ENCODE data around the gene CD70. TPM values are rescaled to one million over a fixed set of nuclear protein-coding genes. Genes with fewer than 3 reads are reported as not detected.
"Not testable (repeated sequence)": the region's sequence is repeated elsewhere in the genome, so short reads cannot be mapped to it uniquely, and the experiment has no call there.

Gene CD70
- total RNA-seq, 4 donors from 2014 or later, result 0.52 to 0.84 TPM; not detected in 2

DNA sequence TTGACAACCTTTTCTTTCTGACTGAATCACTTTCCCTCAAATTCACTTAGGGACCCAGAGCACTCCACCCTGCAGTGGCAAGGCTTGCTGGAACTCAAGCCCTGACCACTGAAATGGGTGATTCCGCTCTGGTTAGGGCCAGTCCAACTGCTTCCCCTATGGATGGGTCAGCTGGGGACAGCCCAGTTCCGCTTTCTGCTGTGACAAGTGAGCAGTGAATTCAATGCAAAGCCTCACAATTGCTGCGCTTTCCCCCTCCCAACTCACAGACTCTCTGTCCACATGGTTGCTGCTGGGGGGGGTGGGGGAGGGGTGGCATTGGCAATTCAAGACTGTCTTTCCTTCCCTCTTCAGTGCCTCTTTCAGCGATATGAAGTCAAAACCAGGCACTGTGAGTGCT is 18.7 kb downstream of the CD70 start:
- Histone ChIP-seq H3K27me3 (peaks cover 0 to 47% (median 0%) of the 10 kb centered on the region in 4 donors), H3K9me3 (peaks cover 0 to 12% (median 10%) of the 10 kb centered on the region in 4 donors), H3K4me3 (no peak overlapping the region), H3K36me3 (no peaks in the 10 kb centered on the region), H3K27ac (replicated peaks in 1 of 4) (no peak overlapping the region), H3K4me1 (no peaks in the 10 kb centered on the region)
- no peak for DNase-seq (ENCODE audit: extremely low spot score)
- 40% methylated on average over 4 of the region's 4 CpGs for WGBS
- TF ChIP-seq POLR2AphosphoS5 (IDR thresholded peaks at IDR 0.05), result no peak
- TF ChIP-seq, protein P1, sequence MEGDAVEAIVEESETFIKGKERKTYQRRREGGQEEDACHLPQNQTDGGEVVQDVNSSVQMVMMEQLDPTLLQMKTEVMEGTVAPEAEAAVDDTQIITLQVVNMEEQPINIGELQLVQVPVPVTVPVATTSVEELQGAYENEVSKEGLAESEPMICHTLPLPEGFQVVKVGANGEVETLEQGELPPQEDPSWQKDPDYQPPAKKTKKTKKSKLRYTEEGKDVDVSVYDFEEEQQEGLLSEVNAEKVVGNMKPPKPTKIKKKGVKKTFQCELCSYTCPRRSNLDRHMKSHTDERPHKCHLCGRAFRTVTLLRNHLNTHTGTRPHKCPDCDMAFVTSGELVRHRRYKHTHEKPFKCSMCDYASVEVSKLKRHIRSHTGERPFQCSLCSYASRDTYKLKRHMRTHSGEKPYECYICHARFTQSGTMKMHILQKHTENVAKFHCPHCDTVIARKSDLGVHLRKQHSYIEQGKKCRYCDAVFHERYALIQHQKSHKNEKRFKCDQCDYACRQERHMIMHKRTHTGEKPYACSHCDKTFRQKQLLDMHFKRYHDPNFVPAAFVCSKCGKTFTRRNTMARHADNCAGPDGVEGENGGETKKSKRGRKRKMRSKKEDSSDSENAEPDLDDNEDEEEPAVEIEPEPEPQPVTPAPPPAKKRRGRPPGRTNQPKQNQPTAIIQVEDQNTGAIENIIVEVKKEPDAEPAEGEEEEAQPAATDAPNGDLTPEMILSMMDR (IDR thresholded peaks at IDR 0.05), result no peak
- no peak for TF ChIP-seq EP300 (IDR thresholded peaks at IDR 0.05)
- TF ChIP-seq POLR2A (IDR thresholded peaks at IDR 0.05; ENCODE audit: low read depth), result no peak
- intact Hi-C loops (cut with DNase I), result no loop called here

GRCh38 chr19:6571167-6571566 is 19.8 kb downstream of the CD70 start:
- no peaks in the 10 kb centered on the region for H3K4me1 ChIP-seq
- no peak overlapping the region for H3K4me3 ChIP-seq
- DNase-seq (ENCODE audit: extremely low spot score), result no peak
- peaks cover 0 to 12% (median 10%) of the 10 kb centered on the region in 4 donors for H3K9me3 ChIP-seq
- H3K27me3 ChIP-seq, result peaks cover 0 to 47% (median 0%) of the 10 kb centered on the region in 4 donors
- H3K36me3 ChIP-seq, result no peaks in the 10 kb centered on the region
- H3K27ac ChIP-seq (replicated peaks in 1 of 4), result no peak overlapping the region
- TF ChIP-seq POLR2A (IDR thresholded peaks at IDR 0.05; ENCODE audit: low read depth), result no peak
- TF ChIP-seq, protein P1 (IDR thresholded peaks at IDR 0.05), result no peak
- TF ChIP-seq POLR2AphosphoS5 (IDR thresholded peaks at IDR 0.05), result no peak
- no peak for TF ChIP-seq EP300 (IDR thresholded peaks at IDR 0.05)
- intact Hi-C loops (cut with DNase I), result no loop called here

- intact Hi-C loops (cut with DNase I), result no loop called here
- no peak overlapping the region for H3K27ac ChIP-seq (replicated peaks in 1 of 4)
- H3K4me1 ChIP-seq, result no peaks in the 10 kb centered on the region
- WGBS, result 84% methylated on average over 3 of the region's 3 CpGs
- peaks cover 0 to 12% (median 10%) of the 10 kb centered on the region in 4 donors for H3K9me3 ChIP-seq
- H3K36me3 ChIP-seq, result no peaks in the 10 kb centered on the region
- no peak for DNase-seq (ENCODE audit: extremely low spot score)
- H3K4me3 ChIP-seq, result no peak overlapping the region
- TF ChIP-seq POLR2AphosphoS5 (IDR thresholded peaks at IDR 0.05) (no peak), POLR2A (IDR thresholded peaks at IDR 0.05; ENCODE audit: low read depth) (no peak), EP300 (IDR thresholded peaks at IDR 0.05) (no peak)
- TF ChIP-seq, protein P1 (IDR thresholded peaks at IDR 0.05), result no peak
- peaks cover 0 to 47% (median 0%) of the 10 kb centered on the region in 4 donors for H3K27me3 ChIP-seq
These were observed 20.2 kb downstream of the CD70 start for GRCh38 chr19:6570764-6571163.

DNA sequence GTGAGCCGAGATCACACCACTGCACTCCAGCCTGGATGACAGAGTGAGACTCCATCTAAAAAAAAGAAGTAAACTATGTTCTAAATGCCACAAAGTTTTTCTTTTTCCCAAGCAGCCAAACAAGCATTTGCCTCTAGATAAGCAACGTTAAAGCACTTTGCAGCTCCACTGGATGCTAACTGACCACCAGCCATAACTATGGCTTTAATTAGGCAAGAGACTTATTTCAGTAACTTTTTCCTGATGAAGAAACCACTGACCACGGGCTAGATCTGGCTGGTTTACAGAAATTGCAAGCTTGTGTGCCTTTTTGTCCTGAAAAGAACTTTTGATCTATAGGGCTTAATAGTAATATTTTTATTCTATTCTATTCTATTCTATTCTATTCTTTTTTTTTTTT is 22.1 kb downstream of the CD70 start:
- Histone ChIP-seq H3K27ac (replicated peaks in 1 of 4) (no peak overlapping the region), H3K27me3 (peaks cover 0 to 47% (median 0%) of the 10 kb centered on the region in 4 donors), H3K9me3 (peaks cover 0 to 21% (median 18%) of the 10 kb centered on the region in 4 donors), H3K4me3 (no peak overlapping the region), H3K4me1 (no peaks in the 10 kb centered on the region), H3K36me3 (no peaks in the 10 kb centered on the region)
- 57% methylated on average over 3 of the region's 3 CpGs for WGBS
- intact Hi-C loops (cut with DNase I), result no loop called here
- DNase-seq (ENCODE audit: extremely low spot score), result no peak
- TF ChIP-seq POLR2AphosphoS5 (IDR thresholded peaks at IDR 0.05) (no peak), POLR2A (IDR thresholded peaks at IDR 0.05; ENCODE audit: low read depth) (no peak), EP300 (IDR thresholded peaks at IDR 0.05) (no peak)
- TF ChIP-seq, protein P1 (IDR thresholded peaks at IDR 0.05), result no peak

DNA sequence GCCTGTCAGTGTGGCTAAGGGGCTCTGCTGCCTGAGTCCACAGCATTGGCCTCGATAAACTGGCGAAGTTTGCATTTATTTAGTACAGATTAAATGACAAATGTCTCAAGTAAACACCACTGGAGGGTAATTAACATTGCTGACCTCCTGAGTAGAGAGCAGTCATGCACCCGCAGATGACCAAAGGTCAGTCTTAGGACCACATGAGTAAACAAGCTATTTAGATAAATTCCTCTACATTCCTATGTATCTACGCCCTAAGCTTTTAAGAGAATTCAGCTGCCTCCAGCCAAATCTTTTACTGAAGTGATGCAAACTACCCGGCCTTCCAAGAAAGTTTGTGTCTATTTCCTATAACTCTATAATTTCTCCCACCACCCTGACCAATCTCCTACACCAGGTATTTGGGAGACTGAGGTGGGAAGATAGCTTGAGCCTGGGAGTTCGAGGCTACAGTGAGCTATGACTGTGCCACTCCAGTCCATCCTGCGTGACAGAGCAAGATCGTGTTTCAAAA is 22.9 kb downstream of the CD70 start:
- no peak overlapping the region for H3K4me3 ChIP-seq
- H3K9me3 ChIP-seq, result peaks cover 0 to 28% (median 20%) of the 10 kb centered on the region in 4 donors
- DNase-seq (ENCODE audit: extremely low spot score), result no peak
- H3K27me3 ChIP-seq, result peaks cover 0 to 52% (median 0%) of the 10 kb centered on the region in 4 donors
- no peaks in the 10 kb centered on the region for H3K36me3 ChIP-seq
- H3K27ac ChIP-seq (replicated peaks in 1 of 4), result no peak overlapping the region
- TF ChIP-seq POLR2A (IDR thresholded peaks at IDR 0.05; ENCODE audit: low read depth) (no peak), POLR2AphosphoS5 (IDR thresholded peaks at IDR 0.05) (no peak), EP300 (IDR thresholded peaks at IDR 0.05) (no peak)
- TF ChIP-seq, protein P1 (IDR thresholded peaks at IDR 0.05), result no peak
- intact Hi-C loops (cut with DNase I), result no loop called here
- 76% methylated on average over 8 of the region's 8 CpGs for WGBS
- no peaks in the 10 kb centered on the region for H3K4me1 ChIP-seq

DNA sequence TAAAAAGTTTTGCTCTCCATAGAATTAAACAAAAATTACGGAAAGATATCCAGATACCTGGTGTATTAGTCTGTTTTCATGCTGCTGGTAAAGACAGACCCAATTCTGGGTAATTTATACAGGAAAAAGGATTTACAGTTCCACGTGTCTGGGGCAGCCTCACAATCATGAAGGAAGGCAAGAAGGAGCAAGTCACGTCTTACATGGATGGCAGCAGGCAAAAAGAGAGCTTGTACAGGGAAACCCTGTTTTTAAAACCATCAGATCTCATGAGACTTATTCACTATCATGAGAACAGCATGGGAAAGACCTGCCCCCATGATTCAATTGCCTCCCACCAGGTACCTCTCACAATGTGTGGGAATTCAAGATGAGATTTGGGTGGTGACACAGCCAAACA is 24.2 kb downstream of the CD70 start:
- 73% methylated on average over 3 of the region's 3 CpGs for WGBS
- intact Hi-C loops (cut with DNase I), result not testable (repeated sequence)

More for the DNA sequence above, 24.2 kb downstream of the CD70 start:
- H3K4me1 ChIP-seq; H3K4me3 ChIP-seq; DNase-seq (ENCODE audit: extremely low spot score); H3K27ac ChIP-seq (replicated peaks in 1 of 4); H3K36me3 ChIP-seq: not testable (repeated sequence)
- H3K27me3 ChIP-seq, result peaks cover 0 to 51% (median 0%) of the 10 kb centered on the region in 4 donors
- peaks cover 0 to 24% (median 18%) of the 10 kb centered on the region in 4 donors for H3K9me3 ChIP-seq

Measured in esophagus muscularis mucosa (tissue), 4 donors.